ENCODE results near the gene C1orf50.
"Not testable (repeated sequence)": the region's sequence is repeated elsewhere in the genome, so short reads cannot be mapped to it uniquely, and the experiment has no call there.

Gene C1orf50

GRCh38 chr1:42766741-42767509 lies at the start of gene C1orf50, which contains the start of gene P3H1:
C1orf50 (plus strand) TSS chr1:42767249; CDS start chr1:42767312, 63 bp downstream.
P3H1 (minus strand) TSS chr1:42767028; CDS start chr1:42766971, 57 bp downstream.
- DNase-seq, result peak; percentile 100

GRCh38 chr1:42720868-42721267 lies 46.2 kb upstream of the C1orf50 start:
- no peak for DNase-seq

- no peak for DNase-seq
Measured at GRCh38 chr1:42721926-42722325, 45.1 kb upstream of the C1orf50 start.

- not testable (repeated sequence) for DNase-seq
Measured at GRCh38 chr1:42722403-42722802, 44.6 kb upstream of the C1orf50 start.

- DNase-seq, result no peak
Measured at GRCh38 chr1:42723511-42723910, 43.5 kb upstream of the C1orf50 start.

- DNase-seq, result not testable (repeated sequence)
Measured at GRCh38 chr1:42725820-42726219, 41.2 kb upstream of the C1orf50 start.

- no peak for DNase-seq
Measured at GRCh38 chr1:42730002-42730401, 37.0 kb upstream of the C1orf50 start.

- peak; percentile 63 for DNase-seq
Measured at GRCh38 chr1:42730988-42731387, 36.1 kb upstream of the C1orf50 start.

- no peak for DNase-seq
Measured at GRCh38 chr1:42731585-42731984, 35.5 kb upstream of the C1orf50 start.

- no peak for DNase-seq
Measured at GRCh38 chr1:42732126-42732680, 34.8 kb upstream of the C1orf50 start.

GRCh38 chr1:42733415-42734200 lies 33.4 kb upstream of the C1orf50 start:
- no peak for DNase-seq

- peak; percentile 65 for DNase-seq
Measured at GRCh38 chr1:42734201-42735035, 32.6 kb upstream of the C1orf50 start.

GRCh38 chr1:42735056-42735455 lies 32.0 kb upstream of the C1orf50 start:
- DNase-seq, result no peak

- peak; percentile 63 for DNase-seq
Measured at GRCh38 chr1:42735477-42736105, 31.5 kb upstream of the C1orf50 start.

- peak; percentile 73 for DNase-seq
Measured at GRCh38 chr1:42736152-42736551, 30.9 kb upstream of the C1orf50 start.

- DNase-seq, result no peak
Measured at GRCh38 chr1:42736571-42737200, 30.4 kb upstream of the C1orf50 start.

GRCh38 chr1:42737257-42737656 lies 29.8 kb upstream of the C1orf50 start:
- no peak for DNase-seq

GRCh38 chr1:42737986-42738677 lies 28.9 kb upstream of the C1orf50 start:
- no peak for DNase-seq

GRCh38 chr1:42738678-42739226 lies 28.3 kb upstream of the C1orf50 start:
- DNase-seq, result no peak

All from islet precursor cell (in vitro differentiated cells).